Measurements from ENCODE around the gene DCTN4.

Gene DCTN4

DNA sequence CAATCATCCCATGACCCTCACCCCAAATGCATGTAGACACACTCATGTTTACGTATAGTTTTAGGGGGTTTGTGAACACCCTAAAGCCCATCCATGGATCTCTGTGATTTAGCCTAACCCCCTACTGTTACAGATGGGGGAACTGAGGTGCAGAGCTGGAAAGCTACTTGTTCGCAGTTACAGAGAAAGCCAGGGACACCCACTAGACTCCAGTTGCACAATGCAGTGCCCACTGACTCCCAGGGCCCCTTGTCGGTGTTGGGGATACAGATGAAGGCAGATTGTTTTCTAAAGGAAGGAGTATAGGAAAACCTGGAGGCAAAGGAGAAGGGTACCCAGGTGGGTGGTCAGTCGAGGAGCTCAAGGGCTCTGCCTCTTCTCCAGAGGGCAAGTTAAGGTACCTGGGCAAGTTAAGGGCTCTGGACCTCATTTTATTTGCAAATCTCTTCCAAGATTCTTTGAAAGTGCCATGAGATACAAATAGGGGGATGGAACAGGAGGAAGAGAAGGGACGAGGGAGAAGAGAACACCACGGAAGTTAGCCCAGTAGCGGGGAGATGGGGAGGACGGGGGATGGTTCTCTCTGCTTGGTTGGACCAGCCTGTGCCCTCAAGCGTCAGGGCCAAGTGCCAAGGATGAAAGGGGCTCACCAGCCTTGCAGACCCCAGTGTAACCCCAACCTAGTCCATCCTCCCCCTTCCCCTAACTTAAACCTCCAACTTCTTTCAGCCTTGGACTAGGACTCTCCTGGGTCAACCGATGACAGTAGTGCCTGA lies 96.8 kb downstream of the DCTN4 start:
- Histone ChIP-seq H3K9me3 (ENCODE audit: control insufficient read depth in 5 of 5, low read length in 5 of 5) (no peaks in the 10 kb centered on the region), H3K4me3 (ENCODE audit: low read depth in 1 of 5, low read length in 5 of 5) (no peak overlapping the region), H3K27me3 (ENCODE audit: control insufficient read depth in 5 of 5, insufficient read depth in 4 of 5, low read length in 5 of 5) (no peaks in the 10 kb centered on the region)

DNA sequence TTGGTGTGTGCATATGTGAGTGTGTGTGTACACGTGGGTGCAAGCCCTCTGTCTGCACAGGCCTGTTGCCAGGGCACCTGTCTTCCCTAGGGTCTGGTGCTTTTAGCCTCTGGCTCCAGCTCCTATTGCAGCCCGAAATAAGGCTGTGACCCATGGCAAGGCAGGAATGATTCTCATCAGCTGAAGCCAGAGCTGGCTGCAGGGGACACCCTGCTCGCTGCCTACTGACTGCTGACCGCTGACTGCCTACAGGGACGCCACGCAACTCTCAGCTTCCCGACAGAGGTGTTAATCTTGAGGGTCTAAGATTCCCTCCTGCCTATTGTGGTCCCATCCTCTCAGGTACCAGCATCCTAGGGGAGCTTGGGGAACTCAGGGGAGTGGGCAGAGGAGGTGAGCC lies 97.7 kb downstream of the DCTN4 start, which contains the start of gene MYOZ3:
Gene MYOZ3, plus strand, starts transcription at position 166 of the 400 bp plus-strand sequence. CDS start 1,691 bp downstream, outside the sequence.
- Histone ChIP-seq H3K9ac (ENCODE audit: low read length in 5 of 5) (no peak within 1 kb of the TSS), H3K27ac (ENCODE audit: low read depth, low read length) (no peak within 1 kb of the TSS), H3K4me3 (ENCODE audit: low read depth in 1 of 5, low read length in 5 of 5) (no peak within 1 kb of the TSS), H3K36me3 (ENCODE audit: control insufficient read depth in 5 of 5, insufficient read depth in 5 of 5, low read length in 5 of 5) (no peaks in the 10 kb centered on the region), H3K27me3 (ENCODE audit: control insufficient read depth in 5 of 5, insufficient read depth in 4 of 5, low read length in 5 of 5) (no peaks in the 10 kb centered on the region), H3K4me1 (ENCODE audit: control insufficient read depth in 5 of 5, insufficient read depth in 5 of 5, low read length in 5 of 5) (peaks cover 7 to 35% (median 27%) of the 10 kb centered on the region in 5 donors), H3K9me3 (ENCODE audit: control insufficient read depth in 5 of 5, low read length in 5 of 5) (no peaks in the 10 kb centered on the region)

More for the DNA sequence above, 96.8 kb downstream of the DCTN4 start:
- Histone ChIP-seq H3K4me1 (ENCODE audit: control insufficient read depth in 5 of 5, insufficient read depth in 5 of 5, low read length in 5 of 5) (peaks cover 7 to 28% (median 21%) of the 10 kb centered on the region in 5 donors), H3K27ac (ENCODE audit: low read depth, low read length) (no peak overlapping the region), H3K9ac (ENCODE audit: low read length in 5 of 5) (no peak overlapping the region), H3K36me3 (ENCODE audit: control insufficient read depth in 5 of 5, insufficient read depth in 5 of 5, low read length in 5 of 5) (no peaks in the 10 kb centered on the region)

DNA sequence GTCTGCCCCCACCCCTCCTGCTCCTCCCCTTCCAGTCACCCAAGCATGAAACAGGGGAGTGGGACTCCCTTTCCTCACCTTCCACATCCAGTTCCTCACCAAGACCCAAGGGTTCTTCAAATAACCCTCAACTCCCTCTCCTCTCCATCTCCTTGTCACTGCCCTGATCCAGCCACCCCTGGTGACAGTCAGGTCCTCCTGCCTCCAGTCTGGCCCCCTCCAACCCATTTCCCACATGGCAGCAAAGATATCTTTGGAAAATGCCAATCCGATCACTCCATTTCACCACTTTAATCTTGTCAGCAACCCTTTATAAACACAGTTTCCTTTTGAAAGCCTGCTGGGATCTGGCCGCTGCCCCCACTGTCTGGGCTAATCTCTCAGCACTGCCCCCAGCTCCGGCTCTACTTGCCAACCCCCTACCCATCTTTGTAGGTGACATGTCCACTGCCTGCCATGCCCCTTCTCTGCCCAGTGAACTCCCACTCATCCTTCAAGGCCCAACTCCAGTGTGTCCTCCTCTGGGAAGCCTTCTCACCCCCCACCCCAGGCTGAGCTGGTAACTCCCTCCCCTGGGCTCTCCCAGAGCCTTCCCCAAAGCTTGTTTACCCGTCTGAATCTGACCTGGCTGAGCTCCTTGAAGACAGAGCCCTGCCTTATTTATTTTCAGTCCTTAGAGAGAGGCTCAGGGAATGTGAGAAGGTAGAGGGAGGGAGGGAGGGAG lies 98.5 kb downstream of the DCTN4 start:
- H3K4me3 ChIP-seq (ENCODE audit: low read depth in 1 of 5, low read length in 5 of 5) = no peak overlapping the region
- H3K36me3 ChIP-seq (ENCODE audit: control insufficient read depth in 5 of 5, insufficient read depth in 5 of 5, low read length in 5 of 5) = no peaks in the 10 kb centered on the region
- H3K27ac ChIP-seq (ENCODE audit: low read depth, low read length) = no peak overlapping the region
- H3K9me3 ChIP-seq (ENCODE audit: control insufficient read depth in 5 of 5, low read length in 5 of 5) = no peaks in the 10 kb centered on the region
- H3K27me3 ChIP-seq (ENCODE audit: control insufficient read depth in 5 of 5, insufficient read depth in 4 of 5, low read length in 5 of 5) = no peaks in the 10 kb centered on the region
- no peak overlapping the region for H3K9ac ChIP-seq (ENCODE audit: low read length in 5 of 5)
- peaks cover 7 to 37% (median 31%) of the 10 kb centered on the region in 5 donors for H3K4me1 ChIP-seq (ENCODE audit: control insufficient read depth in 5 of 5, insufficient read depth in 5 of 5, low read length in 5 of 5)

DNA sequence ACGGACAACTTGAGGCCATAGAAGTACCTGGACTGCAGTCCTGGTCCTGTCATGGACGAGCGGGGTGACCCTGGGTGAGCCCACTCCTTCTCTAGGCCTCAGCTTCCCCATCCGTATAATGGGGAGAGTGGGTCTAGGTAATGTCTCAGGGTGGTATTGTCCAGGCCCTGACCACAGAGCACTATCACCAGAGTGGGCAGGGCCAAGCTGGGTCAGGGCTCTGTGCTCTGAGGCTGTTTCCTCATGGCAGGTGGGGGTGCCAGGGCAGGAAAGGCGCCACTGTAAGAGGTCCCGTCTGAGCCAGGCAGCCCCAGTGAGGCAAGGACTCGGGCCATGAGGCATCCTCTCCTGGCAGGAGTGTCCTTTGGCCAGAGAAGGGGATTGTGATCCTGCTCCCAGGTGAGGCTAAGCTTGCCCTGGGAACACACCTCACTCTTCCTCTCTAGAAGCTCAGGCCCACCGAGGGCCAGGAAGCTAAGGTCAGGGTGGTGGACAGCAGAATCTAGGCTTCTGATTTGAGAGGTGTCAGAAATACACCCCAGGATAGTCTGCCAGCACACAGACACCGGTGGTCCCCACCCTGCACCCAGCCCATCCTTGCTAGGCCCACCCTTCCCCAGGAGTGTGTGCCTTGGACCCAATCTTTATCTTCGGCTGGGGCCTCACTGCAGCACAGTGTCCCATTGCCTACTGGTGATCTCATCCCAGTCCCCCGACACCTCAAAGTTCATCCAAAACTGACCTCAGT lies 99.3 kb downstream of the DCTN4 start:
- no peak overlapping the region for H3K27ac ChIP-seq (ENCODE audit: low read depth, low read length)

DNA sequence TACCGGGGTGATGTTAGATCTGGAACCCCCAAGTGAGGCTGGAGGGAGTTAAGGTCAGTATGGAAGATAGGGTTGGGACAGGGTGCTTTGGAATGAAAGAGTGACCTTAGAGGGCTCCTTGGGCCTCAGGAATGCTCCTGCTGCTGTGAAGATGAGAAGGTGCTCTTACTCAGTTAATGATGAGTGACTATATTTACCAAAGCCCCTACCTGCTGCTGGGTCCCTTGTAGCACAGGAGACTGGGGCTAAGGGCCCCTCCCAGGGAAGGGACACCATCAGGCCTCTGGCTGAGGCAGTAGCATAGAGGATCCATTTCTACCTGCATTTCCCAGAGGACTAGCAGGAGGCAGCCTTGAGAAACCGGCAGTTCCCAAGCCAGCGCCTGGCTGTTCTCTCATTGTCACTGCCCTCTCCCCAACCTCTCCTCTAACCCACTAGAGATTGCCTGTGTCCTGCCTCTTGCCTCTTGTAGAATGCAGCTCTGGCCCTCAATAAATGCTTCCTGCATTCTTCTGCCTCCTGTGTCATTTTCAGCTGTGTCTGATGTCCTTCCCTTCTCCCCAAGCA lies 100.0 kb downstream of the DCTN4 start:
- H3K27me3 ChIP-seq (ENCODE audit: control insufficient read depth in 5 of 5, insufficient read depth in 4 of 5, low read length in 5 of 5) = no peaks in the 10 kb centered on the region
- no peak overlapping the region for H3K9ac ChIP-seq (ENCODE audit: low read length in 5 of 5)
- no peaks in the 10 kb centered on the region for H3K9me3 ChIP-seq (ENCODE audit: control insufficient read depth in 5 of 5, low read length in 5 of 5)
- H3K4me3 ChIP-seq (ENCODE audit: low read depth in 1 of 5, low read length in 5 of 5) = no peak overlapping the region
- H3K27ac ChIP-seq (ENCODE audit: low read depth, low read length) = no peak overlapping the region
- peaks cover 0 to 3% (median 0%) of the 10 kb centered on the region in 5 donors for H3K36me3 ChIP-seq (ENCODE audit: control insufficient read depth in 5 of 5, insufficient read depth in 5 of 5, low read length in 5 of 5)
- H3K4me1 ChIP-seq (ENCODE audit: control insufficient read depth in 5 of 5, insufficient read depth in 5 of 5, low read length in 5 of 5) = peaks cover 8 to 41% (median 33%) of the 10 kb centered on the region in 5 donors

More for the DNA sequence above, 99.3 kb downstream of the DCTN4 start:
- peaks cover 7 to 37% (median 31%) of the 10 kb centered on the region in 5 donors for H3K4me1 ChIP-seq (ENCODE audit: control insufficient read depth in 5 of 5, insufficient read depth in 5 of 5, low read length in 5 of 5)
- no peaks in the 10 kb centered on the region for H3K36me3 ChIP-seq (ENCODE audit: control insufficient read depth in 5 of 5, insufficient read depth in 5 of 5, low read length in 5 of 5)
- H3K9me3 ChIP-seq (ENCODE audit: control insufficient read depth in 5 of 5, low read length in 5 of 5) = no peaks in the 10 kb centered on the region
- H3K4me3 ChIP-seq (ENCODE audit: low read depth in 1 of 5, low read length in 5 of 5) = no peak overlapping the region
- H3K27me3 ChIP-seq (ENCODE audit: control insufficient read depth in 5 of 5, insufficient read depth in 4 of 5, low read length in 5 of 5) = no peaks in the 10 kb centered on the region
- no peak overlapping the region for H3K9ac ChIP-seq (ENCODE audit: low read length in 5 of 5)
